Mammary epithelial cell (primary cell): ENCODE results near the gene TBC1D22A.

Experiments
- CTCF ChIP-seq, 2 donors: IDR thresholded peaks in 1 of 2; conservative IDR thresholded peaks in 1 of 2; 2 replicates each; pipeline ENCODE4 v1.5.1; 2011 to 2012; ENCODE audit warnings: inconsistent platforms in 2 of 2, low read length in 2 of 2, mild to moderate bottlenecking in 2 of 2, control low read depth in 1 of 2, low read depth in 1 of 2; ENCODE audit not compliant: insufficient read depth in 1 of 2; ENCODE audit errors: extremely low read depth in 1 of 2
- EZH2 ChIP-seq: IDR thresholded peaks from 2 replicates; pipeline ENCODE4 v1.6.1; 2012; ENCODE audit warnings: low read length, inconsistent platforms, borderline replicate concordance

GRCh38 chr22:47083379-47083986, 321.0 kb downstream of the TBC1D22A start:
- TF ChIP-seq CTCF (conservative IDR thresholded peaks at IDR 0.05 in 1 of 2, IDR thresholded peaks at IDR 0.05 in 1 of 2; ENCODE audit: extremely low read depth in 1 of 2, insufficient read depth in 1 of 2, low read depth in 1 of 2, low read length in 2 of 2) (no peak), EZH2 (no peak)
